ENCODE results near the gene GADD45GIP1. TPM values are rescaled to one million over a fixed set of nuclear protein-coding genes. Genes with fewer than 3 reads are reported as not detected.

GADD45GIP1 gene
- total RNA-seq, 1 donor from 2014 or later, result 18.8 TPM

DNA sequence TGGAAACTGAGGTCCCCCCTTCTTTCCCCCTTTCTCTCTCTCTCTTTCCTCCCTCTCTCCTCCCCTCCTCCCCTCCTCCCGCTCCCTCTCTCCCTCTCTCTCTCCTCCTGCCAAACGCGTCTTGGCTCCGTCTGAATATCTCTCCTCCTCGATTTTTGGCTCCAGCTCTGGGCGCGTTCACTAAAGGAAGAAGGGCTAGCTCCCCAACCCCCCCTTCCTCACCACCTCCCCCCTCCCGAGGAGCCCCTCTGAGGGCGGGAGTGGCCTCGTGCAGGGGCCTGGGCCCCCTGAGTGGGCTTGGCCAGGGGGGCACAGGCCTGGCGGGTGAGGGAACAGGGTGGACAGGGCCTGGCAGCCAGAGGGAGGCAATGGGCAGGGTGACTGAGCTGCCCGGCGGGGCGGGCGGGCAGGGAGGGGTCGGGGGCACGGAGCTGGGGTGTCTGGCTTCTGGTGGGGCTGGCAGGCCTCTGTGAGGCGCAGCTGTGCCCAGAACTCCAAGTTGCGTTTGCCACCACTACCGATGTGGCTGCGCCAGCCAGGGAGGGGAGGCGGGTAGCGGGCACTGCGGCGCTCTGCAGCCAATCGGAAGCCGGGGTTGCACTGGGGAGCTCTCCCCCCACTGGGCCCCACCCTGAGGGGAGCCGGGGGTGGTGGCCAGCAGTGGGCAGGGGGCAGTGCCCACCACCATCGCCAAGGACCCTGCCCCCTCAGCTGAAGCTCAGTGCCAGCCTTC, 45.3 kb upstream of the GADD45GIP1 start:
- peaks cover 86% of the 10 kb centered on the region for H3K27me3 Mint-ChIP-seq (ENCODE audit: low read depth)
- peaks cover 7% of the 10 kb centered on the region for H3K4me1 Mint-ChIP-seq
- no peak for TF ChIP-seq CTCF (IDR thresholded peaks at IDR 0.05; ENCODE audit: unreplicated experiment)
- no peak for DNase-seq (ENCODE audit: low spot score in 2 of 2, unreplicated experiment in 2 of 2)
- no peak overlapping the region for H3K27ac Mint-ChIP-seq
- peaks cover 25% of the 10 kb centered on the region for H3K36me3 Mint-ChIP-seq
- H3K9me3 Mint-ChIP-seq, result no peaks in the 10 kb centered on the region
- no peak overlapping the region for H3K4me3 Mint-ChIP-seq

DNA sequence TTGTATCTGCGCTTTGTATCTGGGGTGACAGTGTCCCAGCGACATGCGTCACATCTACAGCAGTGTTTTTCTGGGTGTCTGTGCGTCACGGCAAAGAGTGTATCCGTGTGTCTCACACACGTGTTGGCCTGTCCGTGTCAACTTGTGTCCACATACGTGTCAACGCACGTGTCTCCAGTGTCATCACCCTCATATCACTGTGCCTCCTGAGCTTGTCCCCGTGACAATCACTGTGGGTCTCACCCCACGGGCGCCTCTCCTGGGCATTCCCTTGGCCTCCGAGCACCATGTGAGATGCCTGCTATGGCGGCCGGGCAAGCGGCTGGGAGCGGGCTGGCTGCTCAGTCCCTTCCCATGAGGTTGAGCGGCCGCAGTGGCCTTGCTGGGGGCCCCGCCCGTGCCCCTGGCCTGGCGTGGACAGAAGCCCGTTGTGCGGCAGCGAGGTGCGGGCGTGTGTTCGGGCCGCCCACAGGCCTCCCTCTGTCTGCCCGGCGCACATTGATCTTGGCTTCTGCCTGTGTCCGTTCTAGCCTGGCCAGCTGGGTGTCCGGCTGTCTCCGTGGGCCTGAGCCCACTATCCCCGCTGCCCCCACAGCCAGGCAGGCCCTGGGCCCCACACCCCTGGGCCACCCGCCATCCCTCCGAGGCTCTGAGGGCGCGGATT, 44.6 kb upstream of the GADD45GIP1 start:
- no peak overlapping the region for H3K27ac Mint-ChIP-seq
- no peaks in the 10 kb centered on the region for H3K9me3 Mint-ChIP-seq
- no peak overlapping the region for H3K4me3 Mint-ChIP-seq
- peaks cover 12% of the 10 kb centered on the region for H3K4me1 Mint-ChIP-seq
- TF ChIP-seq CTCF (IDR thresholded peaks at IDR 0.05; ENCODE audit: unreplicated experiment), result no peak
- H3K36me3 Mint-ChIP-seq, result peaks cover 25% of the 10 kb centered on the region
- peaks cover 88% of the 10 kb centered on the region for H3K27me3 Mint-ChIP-seq (ENCODE audit: low read depth)
- DNase-seq (ENCODE audit: low spot score in 2 of 2, unreplicated experiment in 2 of 2), result no peak

GRCh38 chr19:13001166-13001501, 44.1 kb upstream of the GADD45GIP1 start:
- H3K27ac Mint-ChIP-seq, result no peak overlapping the region
- TF ChIP-seq CTCF (IDR thresholded peaks at IDR 0.05; ENCODE audit: unreplicated experiment), result no peak
- peaks cover 86% of the 10 kb centered on the region for H3K27me3 Mint-ChIP-seq (ENCODE audit: low read depth)
- no peak overlapping the region for H3K4me3 Mint-ChIP-seq
- peaks cover 25% of the 10 kb centered on the region for H3K36me3 Mint-ChIP-seq
- H3K9me3 Mint-ChIP-seq, result no peaks in the 10 kb centered on the region
- H3K4me1 Mint-ChIP-seq, result peaks cover 12% of the 10 kb centered on the region
- no peak for DNase-seq (ENCODE audit: low spot score in 2 of 2, unreplicated experiment in 2 of 2)

GRCh38 chr19:12997967-12998940, 41.2 kb upstream of the GADD45GIP1 start:
- Mint-ChIP-seq H3K36me3 (peaks cover 19% of the 10 kb centered on the region), H3K27ac (no peak overlapping the region), H3K4me1 (peaks cover 19% of the 10 kb centered on the region), H3K4me3 (peak overlapping the region; percentile 27), H3K9me3 (no peaks in the 10 kb centered on the region), H3K27me3 (ENCODE audit: low read depth) (peaks cover 79% of the 10 kb centered on the region)
- no peak for TF ChIP-seq CTCF (IDR thresholded peaks at IDR 0.05; ENCODE audit: unreplicated experiment)
- DNase-seq (ENCODE audit: low spot score in 2 of 2, unreplicated experiment in 2 of 2), result no peak

DNA sequence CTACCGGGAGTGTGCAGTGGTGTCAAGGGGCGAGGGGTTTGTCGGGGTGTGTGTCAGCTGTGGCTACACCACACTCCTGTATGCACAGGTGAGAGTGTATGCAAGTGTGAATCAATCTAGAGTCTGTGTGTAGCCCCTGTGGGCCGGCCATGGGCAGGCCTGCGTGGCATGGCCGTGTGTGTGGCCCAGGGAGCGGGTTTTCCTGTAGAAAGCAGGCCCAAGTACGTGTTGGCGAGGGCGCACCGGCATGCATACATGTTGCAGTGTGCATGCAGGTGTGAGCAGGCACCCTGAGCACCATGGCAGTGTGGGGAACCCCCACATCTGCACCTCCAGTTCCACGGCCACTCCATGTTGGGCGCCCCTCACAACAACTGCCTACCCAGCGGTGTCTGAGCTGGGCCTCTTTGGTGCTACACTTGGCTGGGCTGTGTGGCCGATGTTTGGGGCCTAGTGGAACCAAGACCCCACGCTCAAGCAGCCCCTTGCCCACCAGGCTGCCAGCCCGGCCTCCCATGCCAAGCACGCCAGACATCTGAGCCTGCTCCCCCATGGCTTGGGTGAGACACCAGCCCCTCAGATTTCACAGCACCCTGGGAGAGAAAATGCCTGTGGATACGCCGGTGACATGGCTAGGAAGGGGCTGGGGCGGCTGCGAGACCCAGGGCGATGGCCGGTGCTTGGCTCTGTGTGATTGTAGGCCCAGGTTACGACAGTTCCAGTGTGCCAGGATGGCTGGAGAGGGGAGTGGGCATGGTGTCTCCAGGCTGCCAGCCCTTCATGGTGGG, 40.4 kb upstream of the GADD45GIP1 start:
- Mint-ChIP-seq H3K4me1 (peaks cover 16% of the 10 kb centered on the region), H3K9me3 (no peaks in the 10 kb centered on the region), H3K27ac (no peak overlapping the region), H3K36me3 (peaks cover 17% of the 10 kb centered on the region), H3K4me3 (peak overlapping the region; percentile 62), H3K27me3 (ENCODE audit: low read depth) (peaks cover 82% of the 10 kb centered on the region)
- TF ChIP-seq CTCF (IDR thresholded peaks at IDR 0.05; ENCODE audit: unreplicated experiment), result no peak
- DNase-seq (ENCODE audit: low spot score in 2 of 2, unreplicated experiment in 2 of 2), result no peak

Measured in mesothelial cell of epicardium (in vitro differentiated cells).